Keratinocyte (primary cell): ENCODE data around the gene APEX1. TPM values are rescaled to one million over a fixed set of nuclear protein-coding genes. Genes with fewer than 3 reads are reported as not detected.

Source experiments
- DNase-seq: peaks from one replicate; pipeline ENCODE4 v3.0.0-alpha.2; 2011; ENCODE audit warnings: low read depth, missing footprints, low spot score
- FAIRE-seq: peaks from 2 replicates; lab custom pipeline; 2011; peaks lifted over from hg19 to GRCh38; lab: Jason Lieb, UNC
- H2AFZ ChIP-seq: 2 replicates; pipeline ENCODE4 v1.6.0; 2012; ENCODE audit warnings: low read length, control low read depth, inconsistent platforms; ENCODE audit not compliant: control insufficient read depth
- H3K27ac ChIP-seq: 2 replicates; pipeline ENCODE4 v1.5.1; 2011; ENCODE audit warnings: low read length; ENCODE audit not compliant: control insufficient read depth, insufficient read depth
- H3K27me3 ChIP-seq: 3 replicates; pipeline ENCODE4 v1.6.0; 2011; ENCODE audit warnings: low read length; ENCODE audit not compliant: control insufficient read depth, insufficient read depth; ENCODE audit errors: extremely low read depth
- H3K36me3 ChIP-seq, 2 experiments: 2 replicates in 1 of 2; 3 replicates in 1 of 2; pipeline ENCODE4 v1.5.1; 2011; ENCODE audit warnings: low read length in 2 of 2, mild to moderate bottlenecking in 1 of 2; ENCODE audit not compliant: control insufficient read depth in 2 of 2, insufficient read depth in 2 of 2; ENCODE audit errors: extremely low read depth in 1 of 2
- H3K4me1 ChIP-seq: 3 replicates; pipeline ENCODE4 v1.5.1; 2011; ENCODE audit warnings: low read length; ENCODE audit not compliant: control insufficient read depth, insufficient read depth; ENCODE audit errors: extremely low read depth
- H3K4me2 ChIP-seq: 3 replicates; pipeline ENCODE4 v1.6.0; 2011; ENCODE audit warnings: low read depth, low read length; ENCODE audit not compliant: control insufficient read depth, insufficient read depth; ENCODE audit errors: extremely low read depth
- H3K4me3 ChIP-seq, 3 experiments: fragments of 200-600 bp in 1 of 3; sonication (generic) in 1 of 3; 2 replicates in 2 of 3; 3 replicates in 1 of 3; pipeline ENCODE4 v1.5.1; 2011 to 2016; ENCODE audit warnings: low read length in 3 of 3, mild to moderate bottlenecking in 3 of 3, control low read depth in 2 of 3, inconsistent platforms in 1 of 3, low read depth in 1 of 3, mixed read lengths in 1 of 3, mixed run types in 1 of 3, moderate library complexity in 1 of 3; ENCODE audit not compliant: control insufficient read depth in 2 of 3, insufficient read depth in 2 of 3; ENCODE audit errors: extremely low read depth in 1 of 3
- H3K79me2 ChIP-seq: 2 replicates; pipeline ENCODE4 v1.6.0; 2012; ENCODE audit warnings: low read length; ENCODE audit not compliant: control insufficient read depth, insufficient read depth
- H3K9ac ChIP-seq: 3 replicates; pipeline ENCODE4 v1.6.0; 2011; ENCODE audit warnings: low read length; ENCODE audit not compliant: control insufficient read depth, insufficient read depth; ENCODE audit errors: extremely low read depth
- H3K9me1 ChIP-seq: 3 replicates; pipeline ENCODE4 v1.6.0; 2011; ENCODE audit warnings: low read length; ENCODE audit not compliant: control insufficient read depth, insufficient read depth; ENCODE audit errors: extremely low read depth
- H3K9me3 ChIP-seq: 2 replicates; pipeline ENCODE4 v1.5.1; 2012; ENCODE audit warnings: low read depth, low read length; ENCODE audit not compliant: control insufficient read depth
- H4K20me1 ChIP-seq: 3 replicates; pipeline ENCODE4 v1.6.0; 2011; ENCODE audit warnings: low read length; ENCODE audit not compliant: control insufficient read depth, insufficient read depth; ENCODE audit errors: extremely low read depth
- CTCF ChIP-seq, 3 experiments: IDR thresholded peaks in 1 of 3; conservative IDR thresholded peaks in 1 of 3; optimal IDR thresholded peaks in 1 of 3; 2 replicates in 2 of 3; 3 replicates in 1 of 3; pipeline versions ENCODE3 to v1.5.1; 2011; ENCODE audit warnings: low read length in 3 of 3, mild to moderate bottlenecking in 3 of 3, moderate library complexity in 2 of 3, control low read depth in 1 of 3, inconsistent platforms in 1 of 3; ENCODE audit not compliant: insufficient read depth in 2 of 3; ENCODE audit errors: extremely low read depth in 1 of 3
- EZH2 ChIP-seq: IDR thresholded peaks from one replicate; pipeline ENCODE4 v1.6.1; 2012; ENCODE audit warnings: inconsistent platforms, mild to moderate bottlenecking, low read length, moderate library complexity
- dilution Hi-C: fragments of 300-500 bp; cut with MboI; formaldehyde crosslinking; loops from one replicate; pipeline ENCODE4 v1.7.0; 2020; ENCODE audit warnings: low sequenced_read_pairs; ENCODE audit not compliant: extremely low pct_ligation_motif_present
- polyA plus RNA-seq, 5 experiments: library from polyadenylated mRNA; depleted of rRNA in 3 of 5; stranded (reverse) in 3 of 5; stranded (forward) in 1 of 5; unstranded in 1 of 5; fragments of >200 nt; gene quantifications; 1 replicate in 1 of 5; 2 replicates in 3 of 5; 3 replicates in 1 of 5; pipeline versions ENCODE4 v1.2.1 to v1.2.3, GENCODE V29; 2011 to 2012; ENCODE audit warnings: missing spikeins in 2 of 5, low read depth in 1 of 5, low replicate concordance in 1 of 5

Gene APEX1
- polyA plus RNA-seq, 1 donor (not counting 4 experiments of a cell fraction or from before 2014, with no cell fraction given) = 234 TPM

- TF ChIP-seq CTCF (optimal IDR thresholded peaks at IDR 0.05 in 1 of 3, IDR thresholded peaks at IDR 0.05 in 1 of 3, conservative IDR thresholded peaks at IDR 0.05 in 1 of 3; ENCODE audit: extremely low read depth in 1 of 3, insufficient read depth in 2 of 3, low read length in 3 of 3) (no peak), EZH2 (no peak)
- no peak overlapping the region for H3K4me2 ChIP-seq
- dilution Hi-C loops = no loop called here
- FAIRE-seq = no peak
- no peaks in the 10 kb centered on the region for H3K79me2 ChIP-seq
- no peak overlapping the region for H3K4me3 ChIP-seq
- H3K4me1 ChIP-seq = no peaks in the 10 kb centered on the region
- no peaks in the 10 kb centered on the region for H3K27me3 ChIP-seq
- H2AFZ ChIP-seq = no peak overlapping the region
- no peaks in the 10 kb centered on the region for H3K9me1 ChIP-seq
- H4K20me1 ChIP-seq = no peaks in the 10 kb centered on the region
- no peak overlapping the region for H3K27ac ChIP-seq
- no peak for DNase-seq
- H3K9me3 ChIP-seq = no peaks in the 10 kb centered on the region
- no peaks in the 10 kb centered on the region for H3K36me3 ChIP-seq
- no peak overlapping the region for H3K9ac ChIP-seq
Observed at GRCh38 chr14:20418501-20418909, 36.5 kb upstream of the APEX1 start.

GRCh38 chr14:20419419-20419818, 35.6 kb upstream of the APEX1 start:
- dilution Hi-C loops = no loop called here
- Histone ChIP-seq H3K9ac (no peak overlapping the region), H3K4me1 (no peaks in the 10 kb centered on the region), H4K20me1 (no peaks in the 10 kb centered on the region), H3K9me1 (no peaks in the 10 kb centered on the region), H3K9me3 (no peaks in the 10 kb centered on the region), H3K27ac (no peak overlapping the region), H3K79me2 (no peaks in the 10 kb centered on the region), H3K4me2 (no peak overlapping the region), H3K36me3 (no peaks in the 10 kb centered on the region), H3K27me3 (no peaks in the 10 kb centered on the region), H3K4me3 (no peak overlapping the region), H2AFZ (no peak overlapping the region)
- TF ChIP-seq EZH2 = no peak
- TF ChIP-seq CTCF (optimal IDR thresholded peaks at IDR 0.05 in 1 of 3, IDR thresholded peaks at IDR 0.05 in 1 of 3, conservative IDR thresholded peaks at IDR 0.05 in 1 of 3; ENCODE audit: extremely low read depth in 1 of 3, insufficient read depth in 2 of 3, low read length in 3 of 3) = no peak
- FAIRE-seq = no peak
- DNase-seq = no peak
